G401 (cell line): ENCODE results near the gene TOGARAM2. TPM values are rescaled to one million over a fixed set of nuclear protein-coding genes. Genes with fewer than 3 reads are reported as not detected.
"Not testable (repeated sequence)": the region's sequence is repeated elsewhere in the genome, so short reads cannot be mapped to it uniquely, and the experiment has no call there.

Experiments used
- DNase-seq: peaks from one replicate; pipeline ENCODE4 v3.0.0-alpha.2; 2015; ENCODE audit warnings: low spot score
- in situ Hi-C: cut with HindIII; loops from 2 replicates; pipeline ENCODE4 v1.10.0; 2016; ENCODE audit warnings: low sequenced_read_pairs, mixed read lengths
- total RNA-seq: library from RNA; depleted of rRNA; stranded (reverse); fragments of >200 nt; shearing (Covaris generic); gene quantifications from 2 replicates; pipeline ENCODE4 v1.2.3, GENCODE V29; 2014

Gene TOGARAM2
- total RNA-seq, 1 experiment from 2014 or later: 2.7 TPM

GRCh38 chr2:29065068-29065811, 84.1 kb downstream of the TOGARAM2 start:
- in situ Hi-C loops: no loop called here

DNA sequence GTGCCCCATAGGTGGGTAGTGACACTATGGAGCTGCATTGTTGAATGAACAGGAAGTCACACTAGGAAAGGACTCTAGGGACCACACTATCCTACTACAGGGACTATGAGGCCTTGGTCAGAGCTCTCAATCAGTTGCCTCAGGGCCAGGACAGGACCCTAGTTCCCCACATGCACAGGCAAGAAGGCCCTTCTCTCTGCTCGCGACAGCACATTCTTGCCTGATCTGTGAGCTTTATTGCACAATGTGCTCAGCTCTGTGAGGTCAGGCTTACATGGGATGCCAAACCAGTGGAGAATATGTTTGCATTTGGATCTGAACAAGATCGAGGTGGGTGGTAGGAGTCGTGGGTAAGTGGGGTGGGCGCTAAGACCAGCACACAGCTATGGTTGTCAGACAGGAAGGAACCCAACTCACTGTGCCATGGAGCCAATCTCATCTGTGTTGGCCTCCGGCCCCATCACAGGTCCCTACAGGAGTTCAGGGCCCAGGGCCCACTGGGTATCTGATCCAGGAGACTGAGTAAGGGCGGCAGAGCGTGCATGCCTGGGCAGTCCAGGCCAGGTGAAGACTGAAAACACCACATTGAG, 85.3 kb downstream of the TOGARAM2 start:
- no peak for DNase-seq
- in situ Hi-C loops: no loop called here

More at GRCh38 chr2:29065068-29065811, 84.1 kb downstream of the TOGARAM2 start:
- DNase-seq: peak; percentile 9

- in situ Hi-C loops: no loop called here
- no peak for DNase-seq
Measured at GRCh38 chr2:29066997-29067605, 86.0 kb downstream of the TOGARAM2 start.

DNA sequence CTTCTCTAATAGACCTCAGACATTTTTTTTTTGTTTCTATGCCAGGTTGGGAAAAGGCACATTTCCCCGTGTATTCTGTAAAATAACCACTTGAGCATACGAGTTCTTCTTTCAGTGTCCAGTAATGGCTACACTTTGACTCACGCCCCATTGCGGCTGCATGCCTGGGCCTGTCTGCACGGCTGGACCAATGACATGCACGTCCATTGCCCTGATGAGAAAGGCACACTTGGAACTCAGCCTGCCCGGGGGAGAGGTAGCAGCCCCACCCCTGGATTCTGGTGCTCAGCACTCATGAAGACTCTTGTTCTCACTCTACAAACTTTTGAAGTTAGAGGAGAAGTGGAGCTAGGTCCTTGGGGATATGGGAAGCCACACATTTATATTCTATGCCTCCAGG, 87.4 kb downstream of the TOGARAM2 start:
- in situ Hi-C loops: no loop called here
- DNase-seq: no peak

DNA sequence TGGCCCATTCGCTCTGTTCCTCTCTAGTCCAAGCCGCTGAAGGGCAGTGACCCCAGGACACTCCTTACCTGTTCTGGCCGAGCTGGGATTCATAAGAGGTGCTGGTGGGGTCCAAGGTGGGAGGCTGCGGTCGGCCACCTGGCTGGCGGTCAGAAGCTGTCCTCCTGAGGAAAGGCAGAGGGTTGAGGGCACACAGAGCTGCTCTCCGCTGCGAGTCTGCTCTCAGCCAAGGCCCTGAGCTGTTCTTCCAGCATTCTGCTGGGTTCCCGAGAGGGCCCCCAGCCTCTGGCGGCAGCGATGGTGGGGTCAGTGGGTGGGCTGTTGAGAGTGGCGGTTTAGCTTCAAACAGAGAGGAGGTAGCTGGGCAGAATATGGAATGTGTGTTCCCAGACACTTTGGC, 89.4 kb downstream of the TOGARAM2 start:
- in situ Hi-C loops: no loop called here
- DNase-seq: no peak

DNA sequence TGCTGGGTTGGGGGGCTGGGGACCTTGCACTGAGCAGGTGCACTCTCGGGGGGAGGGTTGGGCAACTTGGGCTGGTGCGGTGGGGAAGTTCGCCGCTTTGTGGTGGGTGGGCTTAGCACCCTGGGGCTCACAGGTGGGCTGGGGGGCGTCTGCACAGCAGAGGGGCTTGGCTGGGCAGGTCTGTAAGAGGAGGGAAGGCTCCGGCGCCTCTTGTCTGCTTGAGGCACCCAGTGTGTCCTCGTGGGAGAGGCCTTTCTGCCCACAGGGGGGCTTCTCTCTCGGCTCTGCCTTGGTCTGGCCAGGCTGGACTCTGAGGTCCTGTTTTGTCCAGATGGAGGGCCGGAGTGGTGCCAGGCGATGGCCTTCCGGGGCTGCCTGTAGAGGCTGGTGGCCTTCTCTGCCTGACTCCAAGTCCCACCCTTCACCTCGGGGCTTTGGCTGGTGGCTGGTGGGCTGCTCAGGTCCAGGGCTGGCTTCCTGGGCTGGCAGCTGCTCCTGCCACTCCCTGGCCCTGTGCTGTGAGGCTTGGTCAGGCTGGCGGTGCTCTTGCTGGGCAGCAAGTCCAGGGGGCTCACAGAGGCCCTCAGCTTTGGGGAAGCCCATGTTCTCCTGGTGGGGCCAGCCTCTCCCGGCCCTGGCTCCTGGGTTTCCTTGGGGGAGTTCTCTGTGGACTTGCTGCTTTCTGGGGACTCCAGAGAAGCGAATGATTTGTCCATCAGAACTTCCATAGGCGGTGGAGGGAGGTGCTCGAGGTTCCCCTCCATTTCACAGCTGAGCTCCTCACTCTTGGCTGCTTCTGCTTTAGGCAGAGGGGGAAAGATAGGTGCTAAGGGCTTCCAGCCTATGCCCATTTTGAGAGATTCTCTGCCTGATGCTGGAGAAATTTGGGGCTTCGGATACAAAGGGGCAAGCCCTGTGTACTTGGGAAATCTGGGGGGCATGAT, 90.2 kb downstream of the TOGARAM2 start:
- no peak for DNase-seq
- in situ Hi-C loops: no loop called here

GRCh38 chr2:29072251-29072650, 91.2 kb downstream of the TOGARAM2 start:
- in situ Hi-C loops: no loop called here
- no peak for DNase-seq

- no peak for DNase-seq
- in situ Hi-C loops: no loop called here
Measured at GRCh38 chr2:29072971-29073725, 92.0 kb downstream of the TOGARAM2 start.

- in situ Hi-C loops: no loop called here
Measured at GRCh38 chr2:29073933-29074332, 92.8 kb downstream of the TOGARAM2 start.

DNA sequence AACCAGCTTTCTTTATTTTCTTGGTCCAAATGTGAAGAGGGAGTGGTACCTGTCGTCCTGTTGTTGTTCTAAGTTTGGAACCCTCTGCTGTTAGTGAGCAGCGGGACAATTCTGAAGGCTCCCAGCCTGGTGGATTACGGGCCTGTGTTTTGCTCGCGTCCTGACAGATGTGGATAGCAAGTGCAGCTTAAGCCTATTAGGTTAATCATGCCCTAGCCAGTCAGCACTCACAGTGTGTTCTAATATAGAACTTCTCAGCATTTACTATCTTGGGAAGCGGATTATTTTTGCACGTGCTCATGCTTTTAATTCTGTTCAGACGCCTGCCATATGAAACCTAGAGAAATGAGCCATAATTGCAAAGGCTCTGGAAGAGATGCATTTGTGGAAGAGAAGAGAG, 93.3 kb downstream of the TOGARAM2 start, which contains the start of gene PCARE:
Gene PCARE (minus strand): TSS at position 113 of the 400 bp plus-strand sequence. CDS start 262 bp downstream, outside the sequence.
- in situ Hi-C loops: no loop called here
- no peak for DNase-seq

More at GRCh38 chr2:29073933-29074332, 92.8 kb downstream of the TOGARAM2 start:
- no peak for DNase-seq

DNA sequence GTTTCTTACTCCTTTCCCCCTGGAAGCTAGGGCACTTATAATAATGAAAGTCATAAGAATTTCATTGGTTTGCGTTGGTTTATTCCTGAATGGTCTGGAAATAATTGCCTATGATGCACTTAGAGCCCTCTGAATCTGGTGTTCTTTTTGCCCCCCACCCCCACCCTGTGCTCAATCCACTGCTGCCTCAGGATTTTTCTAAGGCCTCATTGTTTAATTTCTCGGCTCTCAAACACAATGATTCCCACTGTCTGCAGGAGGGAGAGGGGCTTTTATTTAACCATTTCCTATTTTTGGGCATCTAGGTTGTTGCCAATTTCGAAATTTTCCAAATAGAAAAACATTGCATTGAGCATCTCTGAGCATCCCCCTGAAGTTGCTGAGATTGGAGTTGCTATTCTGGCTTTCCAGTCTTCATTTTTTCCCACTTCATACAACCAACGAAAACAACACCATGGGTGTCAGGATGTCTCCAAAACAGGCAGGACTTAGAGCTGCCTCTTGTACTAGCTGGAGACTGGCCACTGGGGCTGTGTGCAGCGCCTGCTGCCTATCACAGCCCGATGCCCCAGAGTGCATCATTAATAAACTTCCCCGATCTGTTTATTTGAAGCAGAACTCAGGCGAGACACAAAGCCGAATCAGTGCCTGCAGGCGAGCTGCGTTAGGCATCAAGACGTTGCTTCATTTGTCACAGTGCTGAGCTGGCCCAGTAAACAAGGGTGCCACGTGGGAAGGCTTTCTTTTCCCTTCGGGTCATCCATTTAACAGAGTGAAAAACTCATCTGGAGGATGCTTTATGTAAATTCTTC, 95.0 kb downstream of the TOGARAM2 start:
- peak; percentile 23 for DNase-seq
- in situ Hi-C loops: no loop called here

DNA sequence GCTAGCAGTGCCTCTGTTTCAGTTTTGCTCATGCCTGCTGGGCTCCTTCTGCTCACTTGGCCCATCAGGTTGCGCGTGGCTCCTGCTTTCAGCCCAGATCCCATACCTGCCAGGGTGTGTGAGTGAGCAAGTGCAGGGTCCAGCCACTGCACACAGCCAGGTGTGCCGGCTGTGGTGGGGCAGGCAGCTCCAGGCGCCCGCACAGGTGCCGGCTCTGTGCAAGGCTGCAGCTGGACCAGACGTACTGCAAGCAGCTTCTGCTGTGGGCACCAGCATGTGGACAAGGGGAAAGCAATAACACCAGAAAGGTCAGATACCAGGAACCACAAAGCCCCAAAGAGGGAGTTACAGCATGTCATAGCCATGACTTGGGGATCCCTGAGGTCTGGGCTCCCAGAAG, 98.8 kb downstream of the TOGARAM2 start:
- in situ Hi-C loops: no loop called here
- DNase-seq: no peak

DNA sequence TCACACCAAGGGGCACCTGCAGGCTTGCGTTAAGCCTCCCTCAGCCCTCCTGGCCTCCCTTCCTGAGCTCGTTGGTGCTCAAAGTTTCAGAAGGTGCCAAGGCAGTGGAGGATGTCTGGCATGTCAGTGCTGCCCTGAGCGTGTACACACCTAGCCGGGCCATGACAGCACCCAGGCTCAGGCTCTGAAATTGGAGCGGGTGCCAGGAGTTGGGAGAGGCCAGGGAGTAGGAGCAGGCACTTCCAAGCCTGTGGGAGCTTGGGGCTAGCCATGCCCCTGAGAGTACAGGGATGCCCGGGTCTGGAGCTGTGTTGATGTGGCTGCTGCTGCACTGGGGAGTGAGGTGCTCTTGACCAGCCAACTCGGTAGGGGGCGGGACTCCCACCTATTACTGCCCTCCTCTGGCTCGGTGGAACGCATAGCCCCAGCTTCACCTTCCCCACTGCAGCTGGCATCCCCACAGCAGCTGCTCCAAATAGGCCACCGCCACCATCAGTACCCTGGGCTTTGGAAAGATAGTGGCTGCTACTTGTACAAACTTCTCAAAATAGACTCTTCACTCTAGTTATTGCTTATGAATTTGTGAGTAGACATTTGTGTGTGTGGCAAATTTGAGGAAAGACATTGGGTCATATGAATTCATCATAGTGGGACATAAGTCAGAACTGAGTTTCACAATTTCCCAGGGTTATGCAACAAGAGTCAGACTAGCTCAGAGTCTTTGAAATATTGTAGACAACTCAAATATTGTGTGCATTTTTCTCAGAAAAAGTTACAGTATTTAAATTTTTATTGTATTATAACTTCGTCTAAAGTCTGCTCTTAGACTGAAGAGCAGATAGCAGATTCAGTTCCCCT, 100.0 kb downstream of the TOGARAM2 start:
- DNase-seq: no peak
- in situ Hi-C loops: no loop called here

- in situ Hi-C loops: no loop called here
- DNase-seq: no peak
Measured at GRCh38 chr2:29082804-29083495, 101.9 kb downstream of the TOGARAM2 start.

DNA sequence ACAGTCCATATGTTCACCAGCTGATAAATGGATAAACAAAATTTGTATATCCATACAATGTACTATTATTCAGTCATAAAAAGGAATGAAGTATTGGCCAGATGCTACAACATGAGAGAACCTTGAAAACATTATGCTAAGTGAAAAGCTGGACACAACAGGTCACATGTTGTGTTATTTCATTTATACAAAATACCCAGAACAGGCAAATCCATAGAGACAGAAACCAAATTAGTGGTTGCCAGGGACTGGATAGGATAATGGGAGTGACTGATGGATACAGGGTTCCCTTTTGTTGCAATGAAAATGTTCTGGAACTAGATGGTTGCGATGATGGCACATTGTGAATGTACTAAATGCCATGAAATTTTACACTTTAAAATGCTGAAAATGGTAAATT, 103.5 kb downstream of the TOGARAM2 start:
- in situ Hi-C loops: no loop called here

DNA sequence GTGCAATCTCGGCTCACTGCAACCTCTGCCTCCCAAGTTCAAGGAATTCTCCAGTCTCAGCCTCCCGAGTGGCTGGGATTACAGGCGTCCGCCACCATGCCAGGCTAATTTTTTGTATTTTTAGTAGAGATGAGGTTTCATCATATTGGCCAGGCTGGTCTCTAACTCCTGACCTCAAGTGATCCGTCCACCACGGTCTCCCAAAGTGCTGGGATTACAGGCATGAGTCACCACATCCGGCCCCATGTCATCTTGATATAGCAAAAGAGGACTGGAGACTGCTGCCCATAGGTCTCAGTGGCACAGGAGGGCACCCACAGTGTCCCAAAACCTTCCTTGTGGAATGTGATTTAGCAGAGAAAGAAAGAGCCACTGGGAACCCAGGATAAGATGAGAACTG, 109.2 kb downstream of the TOGARAM2 start:
- DNase-seq, in situ Hi-C loops: not testable (repeated sequence)

More for the DNA sequence above, 103.5 kb downstream of the TOGARAM2 start:
- DNase-seq: no peak
